Common myeloid progenitor, CD34-positive (primary cell): Measurements from ENCODE around the gene CBX7.
A peak's percentile ranks its signal among the peaks of the same experiment; 100 is the strongest.

ENCODE experiments used
- CTCF ChIA-PET: fragments of 350-600 bp; sonication (Branson Sonifier 250); formaldehyde crosslinking; loops from one replicate; lab custom pipeline; 2021; ENCODE audit warnings: antibody characterized with exemption; lab: Charles Lee
- POLR2A ChIA-PET: fragments of 350-600 bp; sonication (Branson Sonifier 250); formaldehyde crosslinking; loops from one replicate; lab custom pipeline; 2021; ENCODE audit warnings: antibody characterized with exemption; lab: Charles Lee
- DNase-seq, 3 donors: peaks; one replicate each; pipeline versions ENCODE4 v3.0.0 to v3.0.0-alpha.2; 2013
- H3K27ac ChIP-seq, 2 experiments: 1 replicate in 1 of 2; 2 replicates in 1 of 2; pipeline ENCODE4 v1.7.0; 2013; ENCODE audit warnings: inconsistent platforms in 2 of 2, low read length in 2 of 2, mild to moderate bottlenecking in 2 of 2, low read depth in 1 of 2, moderate library complexity in 1 of 2; ENCODE audit not compliant: severe bottlenecking in 2 of 2, insufficient read depth in 1 of 2, poor library complexity in 1 of 2
- H3K27me3 ChIP-seq, 5 experiments: replicated peaks in 2 of 5; 1 replicate in 3 of 5; 2 replicates in 2 of 5; pipeline versions ENCODE4 v1.6.1 to v1.7.0; 2013; ENCODE audit warnings: low read length in 4 of 5, mild to moderate bottlenecking in 2 of 5, moderate library complexity in 2 of 5, inconsistent platforms in 1 of 5; ENCODE audit not compliant: insufficient read depth in 5 of 5, control insufficient read depth in 4 of 5
- H3K36me3 ChIP-seq, 4 experiments: 1 replicate in 2 of 4; 2 replicates in 2 of 4; pipeline versions ENCODE4 v1.6.1 to v1.7.0; 2013; ENCODE audit warnings: low read length in 3 of 4, control low read depth in 1 of 4, mild to moderate bottlenecking in 1 of 4; ENCODE audit not compliant: control insufficient read depth in 4 of 4, insufficient read depth in 4 of 4
- H3K4me1 ChIP-seq, 4 experiments: 1 replicate in 3 of 4; 2 replicates in 1 of 4; pipeline versions ENCODE4 v1.6.1 to v1.7.1; 2013; ENCODE audit warnings: low read length in 3 of 4, mild to moderate bottlenecking in 3 of 4, control low read depth in 1 of 4, inconsistent platforms in 1 of 4, moderate library complexity in 1 of 4; ENCODE audit not compliant: control insufficient read depth in 4 of 4, insufficient read depth in 4 of 4; ENCODE audit errors: control extremely low read depth in 1 of 4
- H3K4me3 ChIP-seq, 7 experiments: 1 replicate in 4 of 7; 2 replicates in 3 of 7; pipeline versions ENCODE4 v1.5.1 to v1.7.0; 2013; ENCODE audit warnings: mild to moderate bottlenecking in 7 of 7, low read length in 6 of 7, moderate library complexity in 6 of 7, inconsistent platforms in 2 of 7, low read depth in 2 of 7, control low read depth in 1 of 7; ENCODE audit not compliant: insufficient read depth in 4 of 7, control insufficient read depth in 1 of 7; ENCODE audit errors: extremely low read depth in 1 of 7
- H3K9me3 ChIP-seq, 5 experiments: 1 replicate in 4 of 5; 2 replicates in 1 of 5; pipeline versions ENCODE4 v1.6.1 to v1.7.1; 2013; ENCODE audit warnings: low read length in 4 of 5, mild to moderate bottlenecking in 2 of 5, inconsistent platforms in 1 of 5, low read depth in 1 of 5, moderate library complexity in 1 of 5; ENCODE audit not compliant: control insufficient read depth in 4 of 5, insufficient read depth in 2 of 5; ENCODE audit errors: control extremely low read depth in 1 of 5
- WGBS: methylation state at CpG from one replicate; pipeline ENCODE4 v1.1.5; 2013; ENCODE audit not compliant: insufficient coverage; 5-methylcytosine and 5-hydroxymethylcytosine counted together

CBX7 gene

DNA sequence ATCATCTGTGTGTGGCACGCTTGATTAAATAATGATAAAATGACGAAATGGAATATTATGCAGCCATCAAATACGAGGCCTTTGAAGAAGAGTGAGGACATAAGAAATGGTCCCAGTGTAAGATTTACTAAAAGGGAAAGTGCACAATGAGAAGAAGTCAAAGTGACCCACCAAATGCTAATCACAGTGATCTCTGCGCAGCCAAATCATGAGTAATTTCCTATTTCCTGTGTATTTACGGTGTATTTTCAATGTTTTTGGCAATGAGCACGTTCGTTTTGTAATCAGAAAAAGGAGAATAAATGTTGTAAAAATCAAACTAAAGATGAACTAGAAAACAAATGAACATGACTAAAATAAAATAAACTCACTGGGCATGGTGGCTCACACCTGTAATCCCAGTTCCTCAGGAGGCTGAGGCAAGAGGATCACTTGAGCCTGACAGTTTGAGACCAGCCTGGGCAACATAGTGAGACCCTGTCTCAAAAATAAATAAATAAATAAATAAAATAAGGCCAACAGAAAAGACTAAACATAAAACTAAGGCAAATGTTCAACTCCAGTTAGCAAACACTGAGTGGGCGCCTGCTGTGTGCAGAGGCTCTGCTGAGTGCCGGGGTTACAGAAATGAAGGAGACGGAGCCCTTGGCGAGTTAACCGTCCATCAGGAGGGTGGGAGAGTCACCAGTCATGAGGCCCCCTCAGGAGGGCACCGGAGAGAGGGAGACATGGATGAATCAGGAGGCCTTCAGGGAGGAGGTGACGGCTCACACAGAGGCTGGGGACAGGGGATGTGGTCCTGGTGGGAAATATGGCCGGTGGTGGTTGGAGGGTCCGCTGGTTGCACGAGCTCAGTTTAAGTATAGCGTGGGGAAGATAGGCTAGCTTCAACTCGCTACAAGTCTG, 26.0 kb upstream of the CBX7 start:
- 97% methylated on average over 16 of the region's 19 CpGs for WGBS
- ChIA-PET POLR2A (no interaction called here), CTCF (interaction anchor here (0.7 to 1.5 kb wide), 3 partner anchors 8 to 49 kb away, joined by 3 to 4 read pairs (median 3); no protein-coding TSS in a partner anchor)
- peak in 1 of 3 donors; percentile 25 for DNase-seq
- Histone ChIP-seq H3K4me1 (peaks cover 3 to 21% (median 17%) of the 10 kb centered on the region in 4 experiments), H3K4me3 (no peak overlapping the region), H3K36me3 (no peaks in the 10 kb centered on the region), H3K9me3 (peaks cover 0 to 8% (median 6%) of the 10 kb centered on the region in 5 experiments), H3K27me3 (peaks cover 0 to 11% (median 0%) of the 10 kb centered on the region in 5 experiments), H3K27ac (no peak overlapping the region)

DNA sequence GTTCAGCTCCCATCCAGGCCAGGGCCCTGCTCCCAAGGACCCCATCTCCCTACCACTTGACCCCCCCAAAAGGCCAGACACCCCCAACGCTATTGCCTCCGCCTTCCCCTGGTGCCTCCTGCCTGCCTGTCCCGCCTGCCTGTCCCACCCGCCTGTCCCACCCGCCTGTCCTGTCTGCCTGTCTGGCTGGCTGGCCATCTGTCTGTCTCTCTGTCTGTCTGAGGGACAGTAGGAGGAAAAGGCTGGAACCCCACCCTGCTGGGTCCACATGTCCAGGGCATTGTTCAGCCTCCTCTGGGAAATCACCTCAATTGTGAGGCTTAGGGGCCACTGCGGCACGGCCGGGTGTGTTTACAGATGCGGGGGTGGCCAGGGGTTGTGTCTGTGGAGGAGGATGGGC, 25.3 kb upstream of the CBX7 start:
- Histone ChIP-seq H3K4me3 (no peak overlapping the region), H3K4me1 (peaks cover 3 to 26% (median 18%) of the 10 kb centered on the region in 4 experiments), H3K9me3 (peaks cover 0 to 8% (median 6%) of the 10 kb centered on the region in 5 experiments), H3K27ac (no peak overlapping the region), H3K36me3 (no peaks in the 10 kb centered on the region), H3K27me3 (peaks cover 0 to 11% (median 0%) of the 10 kb centered on the region in 5 experiments)
- ChIA-PET POLR2A (no interaction called here), CTCF (interaction anchor here (0.9 to 1.0 kb wide), 2 partner anchors 15 to 134 kb away, joined by 3 read pairs; no protein-coding TSS in a partner anchor)
- WGBS: 97% methylated on average over 7 of the region's 9 CpGs
- no peak for DNase-seq

DNA sequence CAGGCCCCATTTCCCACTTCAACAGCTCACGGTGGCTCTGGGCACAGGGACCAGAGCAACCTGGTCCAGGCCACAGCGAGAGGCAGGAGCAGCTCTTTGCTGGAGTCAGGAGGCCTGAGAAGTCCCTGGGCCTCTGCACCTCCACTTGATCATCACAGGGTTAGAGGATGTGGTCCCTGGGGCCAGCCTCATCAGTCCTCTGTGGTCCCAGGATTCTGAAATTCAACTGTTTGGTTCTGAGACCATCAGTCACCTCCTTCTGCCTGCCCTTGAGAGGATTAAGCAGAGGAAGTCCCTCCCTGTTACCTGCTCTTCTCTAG, 24.9 kb upstream of the CBX7 start:
- H3K27ac ChIP-seq: no peak overlapping the region
- ChIA-PET CTCF (interaction anchor here (0.9 to 2.0 kb wide), 4 partner anchors 16 to 138 kb away, joined by 3 to 10 read pairs (median 3); no protein-coding TSS in a partner anchor), POLR2A (no interaction called here)
- peaks cover 0 to 8% (median 6%) of the 10 kb centered on the region in 5 experiments for H3K9me3 ChIP-seq
- no peak for DNase-seq
- peaks cover 3 to 26% (median 18%) of the 10 kb centered on the region in 4 experiments for H3K4me1 ChIP-seq
- WGBS: 100% methylated on average over 2 of the region's 2 CpGs
- no peak overlapping the region for H3K4me3 ChIP-seq
- H3K36me3 ChIP-seq: no peaks in the 10 kb centered on the region
- H3K27me3 ChIP-seq: peaks cover 0 to 9% (median 0%) of the 10 kb centered on the region in 5 experiments

DNA sequence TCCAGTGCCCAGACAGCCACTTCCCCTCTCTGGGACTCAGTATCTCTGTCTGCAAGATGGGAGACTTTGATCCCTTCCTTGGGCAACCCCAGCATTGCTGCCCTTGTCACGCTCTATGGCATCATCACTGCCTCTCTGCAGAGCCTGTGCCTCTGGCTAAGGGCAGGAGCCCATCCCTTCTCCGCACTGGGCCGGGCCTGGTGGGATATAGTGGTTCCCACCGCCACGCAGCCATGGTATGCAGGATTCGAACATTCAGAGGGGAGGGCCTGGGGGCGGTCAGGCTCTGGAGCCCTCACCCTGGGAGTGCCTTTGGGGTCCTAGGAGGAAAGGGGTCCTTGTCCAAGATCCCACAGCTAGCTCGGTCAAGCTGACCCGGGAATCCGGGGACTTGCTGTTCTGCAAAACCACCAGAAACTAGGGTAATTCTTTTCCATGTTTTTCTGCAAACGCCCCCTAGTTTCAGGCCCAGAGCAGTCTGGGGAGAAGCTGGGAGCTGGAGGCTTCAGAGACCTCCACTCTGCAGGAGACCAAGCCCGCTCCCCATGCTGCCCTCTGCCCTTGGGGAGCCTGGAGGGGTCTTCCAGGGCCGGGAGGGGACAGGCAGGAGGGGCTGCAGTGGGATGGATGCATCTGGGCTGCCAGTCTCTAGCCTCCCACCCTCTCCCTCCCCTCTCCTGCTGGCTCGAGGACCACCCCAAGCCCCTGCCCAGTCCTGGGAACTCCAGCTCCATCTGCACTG, 24.4 kb upstream of the CBX7 start:
- no peak overlapping the region for H3K27ac ChIP-seq
- WGBS: 98% methylated on average over 12 of the region's 14 CpGs
- H3K4me3 ChIP-seq: no peak overlapping the region
- DNase-seq: no peak
- H3K9me3 ChIP-seq: peaks cover 0 to 7% (median 3%) of the 10 kb centered on the region in 5 experiments
- H3K36me3 ChIP-seq: no peaks in the 10 kb centered on the region
- H3K4me1 ChIP-seq: peaks cover 3 to 26% (median 19%) of the 10 kb centered on the region in 4 experiments
- ChIA-PET POLR2A (no interaction called here), CTCF (interaction anchor here (0.9 to 2.1 kb wide), 5 partner anchors 16 to 139 kb away, joined by 3 to 10 read pairs (median 3); no protein-coding TSS in a partner anchor)
- peaks cover 0 to 9% (median 0%) of the 10 kb centered on the region in 5 experiments for H3K27me3 ChIP-seq

DNA sequence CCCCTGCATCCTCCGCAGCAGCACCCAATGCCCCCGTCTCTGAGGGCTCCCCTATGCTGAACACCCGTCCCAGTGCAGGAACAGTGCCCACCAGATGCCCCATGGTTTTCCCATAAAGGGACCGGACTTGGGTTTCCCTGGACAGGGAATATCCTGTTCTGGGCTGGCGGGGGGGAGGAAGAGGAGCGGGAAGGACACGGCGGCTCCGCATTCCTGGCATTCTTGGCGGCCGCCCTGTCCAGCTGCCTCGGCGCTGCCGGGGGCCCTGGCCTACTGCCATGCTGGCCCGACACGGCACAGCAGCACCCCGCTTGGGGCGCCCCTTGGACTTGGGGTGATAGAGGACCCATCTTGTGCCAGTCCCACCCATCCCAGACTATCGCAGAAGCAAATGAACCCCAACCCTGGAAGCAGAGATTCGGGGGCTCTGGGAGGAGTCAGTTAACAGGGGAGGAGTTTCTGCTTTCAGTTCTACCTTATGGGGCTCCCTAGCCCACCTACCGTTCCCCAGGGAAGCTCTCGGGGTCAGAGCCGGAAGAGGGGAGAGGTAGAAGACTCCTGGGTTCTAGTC, 23.7 kb upstream of the CBX7 start:
- no peak overlapping the region for H3K27ac ChIP-seq
- peaks cover 0 to under 1% (median 0%) of the 10 kb centered on the region in 5 experiments for H3K9me3 ChIP-seq
- H3K27me3 ChIP-seq: peaks cover 0 to 7% (median under 1%) of the 10 kb centered on the region in 5 experiments
- no peak overlapping the region for H3K4me3 ChIP-seq
- WGBS: 93% methylated on average over 16 of the region's 23 CpGs
- peaks cover 3 to 33% (median 23%) of the 10 kb centered on the region in 4 experiments for H3K4me1 ChIP-seq
- CTCF ChIA-PET: interaction anchor here (0.7 to 2.1 kb wide), 6 partner anchors 41 to 139 kb away, joined by 3 to 10 read pairs (median 3); no protein-coding TSS in a partner anchor
- H3K36me3 ChIP-seq: no peaks in the 10 kb centered on the region
- POLR2A ChIA-PET: no interaction called here
- no peak for DNase-seq

DNA sequence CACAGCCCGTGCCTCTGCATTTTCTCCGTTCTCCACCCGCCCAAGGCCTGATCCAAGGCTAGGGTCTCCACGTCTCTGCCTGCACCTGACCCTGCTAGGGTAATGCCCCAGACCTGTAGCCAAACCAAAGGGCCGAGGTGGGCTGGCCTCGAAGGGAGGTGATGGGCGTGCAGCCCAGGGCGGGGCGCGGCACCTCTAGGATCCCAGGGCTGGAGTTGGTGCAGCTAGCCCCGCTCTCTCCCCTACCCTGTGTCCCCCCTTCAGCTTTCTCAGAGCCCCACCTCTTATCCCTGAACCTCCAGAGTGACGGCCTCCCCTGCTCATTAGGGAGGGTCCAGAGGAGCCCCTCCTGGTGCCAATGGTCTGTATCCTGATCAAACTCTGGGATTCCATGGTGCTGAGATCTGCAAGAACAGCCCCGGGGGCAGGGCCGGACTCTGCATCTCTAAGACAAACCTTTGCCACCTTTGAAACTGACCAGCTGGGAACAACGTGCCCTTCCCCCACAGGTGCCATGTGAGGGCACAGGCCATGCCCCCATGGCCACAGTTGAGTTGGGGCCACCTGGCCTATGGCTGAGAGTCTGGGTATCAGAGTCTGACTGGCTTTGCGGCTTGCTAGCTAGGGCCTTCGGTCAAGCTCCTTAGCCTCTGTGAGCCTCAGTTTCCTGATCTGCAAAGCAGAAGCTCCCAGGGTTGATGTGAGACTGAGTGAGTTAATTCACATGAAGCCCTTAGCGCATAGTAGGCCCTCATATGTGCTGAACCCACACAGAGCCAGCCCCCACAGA, 23.1 kb upstream of the CBX7 start:
- peaks cover 3 to 37% (median 27%) of the 10 kb centered on the region in 4 experiments for H3K4me1 ChIP-seq
- no peaks in the 10 kb centered on the region for H3K9me3 ChIP-seq
- peaks cover 0 to 4% (median 3%) of the 10 kb centered on the region in 5 experiments for H3K27me3 ChIP-seq
- no peak overlapping the region for H3K4me3 ChIP-seq
- H3K36me3 ChIP-seq: no peaks in the 10 kb centered on the region
- no peak for DNase-seq
- CTCF ChIA-PET: interaction anchor here (0.7 to 2.1 kb wide), 6 partner anchors 55 to 140 kb away, joined by 3 to 10 read pairs (median 3); no protein-coding TSS in a partner anchor
- 93% methylated on average over 17 of the region's 18 CpGs for WGBS
- POLR2A ChIA-PET: interaction anchor here (1.3 kb wide), 1 partner anchor 143 kb away, joined by 3 read pairs; no protein-coding TSS in a partner anchor
- H3K27ac ChIP-seq: no peak overlapping the region
